Natural killer cell (primary cell): Measurements from ENCODE around the gene KLHL22. TPM values are rescaled to one million over a fixed set of nuclear protein-coding genes. Genes with fewer than 3 reads are reported as not detected.

Experiments used
- ATAC-seq, 3 donors: fragments of 150-1000 bp in 2 of 3; fragments of 200-7000 bp in 1 of 3; cut with Tn5 transposase; 1 replicate in 1 of 3; 2 replicates in 2 of 3; pipeline ENCODE4 v1.10.0; 2021; ENCODE audit warnings: mild to moderate bottlenecking in 2 of 3, moderate library complexity in 2 of 3
- DNase-seq, 2 donors: peaks; one replicate each; pipeline versions ENCODE4 v3.0.0 to v3.0.0-alpha.2; 2013 to 2021; ENCODE audit warnings: mixed read lengths in 1 of 2
- H3K27ac ChIP-seq: one replicate; pipeline ENCODE4 v1.5.1; 2013; ENCODE audit warnings: mild to moderate bottlenecking, low read length
- H3K27me3 ChIP-seq: one replicate; pipeline ENCODE4 v1.6.1; 2013; ENCODE audit warnings: low read length; ENCODE audit not compliant: control insufficient read depth, insufficient read depth
- H3K36me3 ChIP-seq: one replicate; pipeline ENCODE4 v1.6.1; 2013; ENCODE audit warnings: low read length; ENCODE audit not compliant: control insufficient read depth, insufficient read depth
- H3K4me1 ChIP-seq: one replicate; pipeline ENCODE4 v1.6.1; 2013; ENCODE audit warnings: low read length; ENCODE audit not compliant: control insufficient read depth, insufficient read depth
- H3K4me3 ChIP-seq: one replicate; pipeline ENCODE4 v1.5.1; 2013; ENCODE audit warnings: low read length
- H3K9me3 ChIP-seq: one replicate; pipeline ENCODE4 v1.6.1; 2013; ENCODE audit warnings: low read length; ENCODE audit not compliant: control insufficient read depth, insufficient read depth
- H3K27ac Mint-ChIP-seq, 2 donors: one replicate each; pipeline ENCODE4 v1.8.0; 2022; ENCODE audit warnings: mild to moderate bottlenecking in 2 of 2, mixed read lengths in 2 of 2, moderate library complexity in 1 of 2
- H3K27me3 Mint-ChIP-seq, 2 donors: one replicate each; pipeline ENCODE4 v1.8.0; 2022; ENCODE audit warnings: low read depth in 2 of 2, mixed read lengths in 2 of 2
- H3K36me3 Mint-ChIP-seq: one replicate; pipeline ENCODE4 v1.8.0; 2022; ENCODE audit warnings: mixed read lengths
- H3K4me1 Mint-ChIP-seq, 2 donors: one replicate each; pipeline ENCODE4 v1.8.0; 2022; ENCODE audit warnings: mixed read lengths in 2 of 2
- H3K4me3 Mint-ChIP-seq: one replicate; pipeline ENCODE4 v1.8.0; 2022; ENCODE audit warnings: mild to moderate bottlenecking, moderate library complexity, mixed read lengths
- H3K9me3 Mint-ChIP-seq, 2 donors: one replicate each; pipeline ENCODE4 v1.8.0; 2022; ENCODE audit warnings: mixed read lengths in 2 of 2
- WGBS: methylation state at CpG from one replicate; pipeline ENCODE4 v1.1.7; 2013; ENCODE audit warnings: missing lambda C conversion rate; ENCODE audit not compliant: insufficient coverage; 5-methylcytosine and 5-hydroxymethylcytosine counted together
- intact Hi-C: fragments of 100-400 bp; cut with micrococcal nuclease; formaldehyde crosslinking; loops from one replicate; pipeline ENCODE4 v1.14.2; 2022
- total RNA-seq, 4 donors: library from RNA; stranded (reverse); fragments of 120-200 nt in 1 of 4; gene quantifications; one replicate each; pipeline versions ENCODE4 v1.2.3 to v1.2.4, GENCODE V29; 2013 to 2022
- TF ChIP-seq, protein P1 (sequence below): fragments of 200-600 bp; IDR thresholded peaks from one replicate; pipeline ENCODE4 v1.8.0; 2022; ENCODE audit warnings: antibody characterized with exemption

The KLHL22 gene
- total RNA-seq, 3 donors from 2014 or later (not counting 1 experiment from before 2014, with no cell fraction given), result 26.5 to 53.0 (median 31.0) TPM

DNA sequence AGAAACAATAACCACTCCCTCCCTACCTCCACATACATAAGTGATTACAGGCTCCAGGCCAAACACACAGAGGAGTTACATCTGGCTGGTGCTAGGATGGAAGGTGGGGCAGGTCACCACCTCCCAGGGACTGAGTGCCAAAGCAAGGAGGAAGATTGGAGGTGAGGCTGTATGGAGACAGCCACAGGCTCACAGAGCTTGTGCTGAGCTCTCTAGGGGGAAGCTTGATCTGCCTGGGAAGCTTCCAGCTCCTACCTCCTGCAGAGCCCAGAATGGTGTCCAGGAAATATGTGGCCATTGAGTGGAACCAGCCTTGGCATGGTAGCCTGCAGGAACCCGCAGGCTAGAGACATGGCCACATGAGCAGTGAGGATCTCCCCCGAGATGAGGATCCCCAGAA is 8.2 kb upstream of the KLHL22 start:
- Mint-ChIP-seq H3K4me3 (no peak overlapping the region), H3K27me3 (no peaks in the 10 kb centered on the region), H3K27ac (no peak overlapping the region)

DNA sequence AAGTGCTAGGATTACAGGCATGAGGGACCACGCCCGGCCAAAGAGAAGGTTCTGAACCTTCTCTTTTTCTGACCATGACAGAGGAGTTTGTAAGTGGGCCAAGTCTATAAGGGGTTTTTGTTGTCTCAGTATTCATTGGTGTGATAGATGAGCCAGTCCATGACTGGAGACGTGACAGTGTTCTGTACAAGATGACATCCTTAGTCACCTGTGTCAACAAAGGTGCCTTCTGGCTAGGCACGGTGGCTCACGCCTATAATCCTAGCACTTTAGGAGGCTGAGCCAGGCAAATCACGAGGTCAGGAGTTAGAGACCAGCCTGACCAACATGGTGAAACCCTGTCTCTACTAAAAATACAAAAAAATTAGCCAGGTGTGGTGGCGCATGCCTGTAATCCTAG is 4.2 kb upstream of the KLHL22 start:
- H3K4me3 Mint-ChIP-seq, result no peak overlapping the region
- no peak overlapping the region for H3K27ac Mint-ChIP-seq
- DNase-seq, result no peak
- ATAC-seq, result no peak
- intact Hi-C loops, result no loop called here
- H3K9me3 Mint-ChIP-seq, result no peaks in the 10 kb centered on the region
- no peak overlapping the region for H3K4me3 ChIP-seq
- no peaks in the 10 kb centered on the region for H3K36me3 Mint-ChIP-seq
- TF ChIP-seq, protein P1, sequence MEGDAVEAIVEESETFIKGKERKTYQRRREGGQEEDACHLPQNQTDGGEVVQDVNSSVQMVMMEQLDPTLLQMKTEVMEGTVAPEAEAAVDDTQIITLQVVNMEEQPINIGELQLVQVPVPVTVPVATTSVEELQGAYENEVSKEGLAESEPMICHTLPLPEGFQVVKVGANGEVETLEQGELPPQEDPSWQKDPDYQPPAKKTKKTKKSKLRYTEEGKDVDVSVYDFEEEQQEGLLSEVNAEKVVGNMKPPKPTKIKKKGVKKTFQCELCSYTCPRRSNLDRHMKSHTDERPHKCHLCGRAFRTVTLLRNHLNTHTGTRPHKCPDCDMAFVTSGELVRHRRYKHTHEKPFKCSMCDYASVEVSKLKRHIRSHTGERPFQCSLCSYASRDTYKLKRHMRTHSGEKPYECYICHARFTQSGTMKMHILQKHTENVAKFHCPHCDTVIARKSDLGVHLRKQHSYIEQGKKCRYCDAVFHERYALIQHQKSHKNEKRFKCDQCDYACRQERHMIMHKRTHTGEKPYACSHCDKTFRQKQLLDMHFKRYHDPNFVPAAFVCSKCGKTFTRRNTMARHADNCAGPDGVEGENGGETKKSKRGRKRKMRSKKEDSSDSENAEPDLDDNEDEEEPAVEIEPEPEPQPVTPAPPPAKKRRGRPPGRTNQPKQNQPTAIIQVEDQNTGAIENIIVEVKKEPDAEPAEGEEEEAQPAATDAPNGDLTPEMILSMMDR, result no peak
- no peaks in the 10 kb centered on the region for H3K27me3 Mint-ChIP-seq
- H3K27ac ChIP-seq, result no peak overlapping the region
- peaks cover 1 to 19% of the 10 kb centered on the region in 2 donors for H3K4me1 Mint-ChIP-seq
- no peaks in the 10 kb centered on the region for H3K27me3 ChIP-seq
- peaks cover 12% of the 10 kb centered on the region for H3K4me1 ChIP-seq
- H3K9me3 ChIP-seq, result no peaks in the 10 kb centered on the region
- H3K36me3 ChIP-seq, result no peaks in the 10 kb centered on the region
- WGBS, result 97% methylated on average over 7 of the region's 7 CpGs

More for the DNA sequence above, 8.2 kb upstream of the KLHL22 start:
- H3K4me1 Mint-ChIP-seq, result peaks cover 17 to 18% of the 10 kb centered on the region in 2 donors
- ATAC-seq (no peak), DNase-seq (no peak)
- no peak overlapping the region for H3K4me3 ChIP-seq
- peaks cover 15% of the 10 kb centered on the region for H3K4me1 ChIP-seq
- H3K36me3 ChIP-seq, result no peaks in the 10 kb centered on the region
- no peaks in the 10 kb centered on the region for H3K27me3 ChIP-seq
- no peaks in the 10 kb centered on the region for H3K36me3 Mint-ChIP-seq
- intact Hi-C loops, result no loop called here
- no peak overlapping the region for H3K27ac ChIP-seq
- no peaks in the 10 kb centered on the region for H3K9me3 ChIP-seq
- H3K9me3 Mint-ChIP-seq, result no peaks in the 10 kb centered on the region
- TF ChIP-seq, protein P1, result no peak
- 94% methylated on average over 2 of the region's 2 CpGs for WGBS

DNA sequence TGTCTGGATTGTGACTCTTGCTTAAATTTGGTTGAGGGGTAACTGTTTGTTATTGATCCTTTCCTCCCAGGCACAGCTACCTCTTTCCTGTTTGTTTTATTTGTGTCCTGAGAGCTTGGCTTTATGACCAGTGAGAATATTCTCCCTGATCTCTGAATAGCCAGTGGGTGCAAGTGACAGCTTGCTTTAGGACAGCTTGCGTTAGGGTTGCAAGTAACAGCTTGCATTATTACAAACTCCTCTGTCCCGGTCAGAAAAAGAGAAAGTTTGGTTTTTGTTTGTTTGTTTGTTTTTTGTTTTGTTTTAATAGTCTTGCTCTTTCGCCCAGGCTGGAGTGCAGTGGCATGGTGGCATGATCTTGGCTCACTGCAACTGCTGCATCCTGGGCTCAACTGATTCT is 3.3 kb upstream of the KLHL22 start:
- Histone ChIP-seq H3K27me3 (no peaks in the 10 kb centered on the region), H3K4me1 (peaks cover 21% of the 10 kb centered on the region), H3K36me3 (no peaks in the 10 kb centered on the region), H3K9me3 (no peaks in the 10 kb centered on the region), H3K4me3 (no peak overlapping the region), H3K27ac (no peak overlapping the region)
- 63% methylated on average over 3 of the region's 3 CpGs for WGBS
- ATAC-seq (no peak), DNase-seq (no peak)
- TF ChIP-seq, protein P1, result no peak
- Mint-ChIP-seq H3K27ac (peak overlapping the region in 1 of 2 donors; percentile 10), H3K27me3 (no peaks in the 10 kb centered on the region), H3K4me1 (peaks cover 7 to 25% of the 10 kb centered on the region in 2 donors), H3K4me3 (no peak overlapping the region), H3K36me3 (no peaks in the 10 kb centered on the region), H3K9me3 (no peaks in the 10 kb centered on the region)
- intact Hi-C loops, result no loop called here

DNA sequence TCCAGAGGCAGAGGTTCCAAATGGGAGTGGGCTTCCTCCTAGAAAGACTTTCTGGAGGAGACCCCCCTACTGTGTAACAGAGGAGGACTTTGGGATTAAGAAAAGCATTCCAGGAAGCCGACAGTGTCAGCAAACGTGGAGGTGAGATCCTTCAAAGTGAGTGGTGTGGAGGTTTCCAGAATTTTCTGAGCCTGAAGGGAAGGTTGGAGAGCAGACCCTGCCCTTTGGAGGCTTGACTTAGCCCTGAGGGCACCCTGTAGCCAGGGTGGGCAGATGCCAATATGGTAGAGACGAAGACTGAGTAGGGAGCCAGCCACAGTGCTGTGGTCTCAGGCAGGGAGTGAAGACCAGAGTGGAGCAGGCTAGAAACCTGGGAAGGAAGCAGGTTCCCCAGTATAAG is 1.8 kb upstream of the KLHL22 start:
- ATAC-seq, result no peak
- WGBS, result 98% methylated on average over 3 of the region's 3 CpGs
- Histone ChIP-seq H3K27ac (no peak overlapping the region), H3K27me3 (no peaks in the 10 kb centered on the region), H3K4me1 (peaks cover 25% of the 10 kb centered on the region), H3K4me3 (no peak overlapping the region), H3K9me3 (no peaks in the 10 kb centered on the region), H3K36me3 (no peaks in the 10 kb centered on the region)
- Mint-ChIP-seq H3K9me3 (no peaks in the 10 kb centered on the region), H3K4me3 (peak overlapping the region; percentile 49), H3K36me3 (no peaks in the 10 kb centered on the region), H3K27me3 (no peaks in the 10 kb centered on the region), H3K27ac (peak overlapping the region in 1 of 2 donors; percentile 96), H3K4me1 (peaks cover 14 to 33% of the 10 kb centered on the region in 2 donors)
- no peak for DNase-seq
- intact Hi-C loops, result no loop called here
- TF ChIP-seq, protein P1, result no peak
